Measurements from ENCODE around the gene GLCCI1. TPM values are rescaled to one million over a fixed set of nuclear protein-coding genes. Genes with fewer than 3 reads are reported as not detected.
A peak's percentile ranks its signal among the peaks of the same experiment; 100 is the strongest.

GLCCI1 gene
- total RNA-seq, 1 donor = 6.9 TPM

- no peak for DNase-seq (ENCODE audit: low read depth)
- TF ChIP-seq CTCF (IDR thresholded peaks at IDR 0.05; ENCODE audit: insufficient read depth, low read depth, low read length) = no peak
- no peak overlapping the region for H3K4me3 ChIP-seq (ENCODE audit: low read depth, low read length)
Measured at GRCh38 chr7:8064828-8065227, 96.2 kb downstream of the GLCCI1 start.

GRCh38 chr7:8065356-8065813 is 96.8 kb downstream of the GLCCI1 start:
- DNase-seq (ENCODE audit: low read depth) = peak; percentile 92
- no peak overlapping the region for H3K4me3 ChIP-seq (ENCODE audit: low read depth, low read length)
- no peak for TF ChIP-seq CTCF (IDR thresholded peaks at IDR 0.05; ENCODE audit: insufficient read depth, low read depth, low read length)

- H3K4me3 ChIP-seq (ENCODE audit: low read depth, low read length) = no peak overlapping the region
- no peak for DNase-seq (ENCODE audit: low read depth)
- TF ChIP-seq CTCF (IDR thresholded peaks at IDR 0.05; ENCODE audit: insufficient read depth, low read depth, low read length) = no peak
Measured at GRCh38 chr7:8068892-8069686, 100.5 kb downstream of the GLCCI1 start.

- DNase-seq (ENCODE audit: low read depth) = no peak
- TF ChIP-seq CTCF (IDR thresholded peaks at IDR 0.05; ENCODE audit: insufficient read depth, low read depth, low read length) = no peak
- no peak overlapping the region for H3K4me3 ChIP-seq (ENCODE audit: low read depth, low read length)
Measured at GRCh38 chr7:8070451-8071180, 102.0 kb downstream of the GLCCI1 start.

- no peak for DNase-seq (ENCODE audit: low read depth)
- no peak for TF ChIP-seq CTCF (IDR thresholded peaks at IDR 0.05; ENCODE audit: insufficient read depth, low read depth, low read length)
- no peak overlapping the region for H3K4me3 ChIP-seq (ENCODE audit: low read depth, low read length)
Measured at GRCh38 chr7:8078418-8078817, 109.8 kb downstream of the GLCCI1 start.

- DNase-seq (ENCODE audit: low read depth) = no peak
- no peak overlapping the region for H3K4me3 ChIP-seq (ENCODE audit: low read depth, low read length)
- TF ChIP-seq CTCF (IDR thresholded peaks at IDR 0.05; ENCODE audit: insufficient read depth, low read depth, low read length) = no peak
Measured at GRCh38 chr7:8082762-8083161, 114.2 kb downstream of the GLCCI1 start.
